CD4-positive, alpha-beta T cell treated with Interleukin-21 for 1 hour (primary cell): ENCODE results near the gene TEX264.

ENCODE experiments used
- DNase-seq: peaks from one replicate; pipeline ENCODE4 v3.0.0-alpha.2; 2020

Gene TEX264

GRCh38 chr3:51676102-51676640 lies 5.1 kb downstream of the TEX264 start:
- DNase-seq: no peak

DNA sequence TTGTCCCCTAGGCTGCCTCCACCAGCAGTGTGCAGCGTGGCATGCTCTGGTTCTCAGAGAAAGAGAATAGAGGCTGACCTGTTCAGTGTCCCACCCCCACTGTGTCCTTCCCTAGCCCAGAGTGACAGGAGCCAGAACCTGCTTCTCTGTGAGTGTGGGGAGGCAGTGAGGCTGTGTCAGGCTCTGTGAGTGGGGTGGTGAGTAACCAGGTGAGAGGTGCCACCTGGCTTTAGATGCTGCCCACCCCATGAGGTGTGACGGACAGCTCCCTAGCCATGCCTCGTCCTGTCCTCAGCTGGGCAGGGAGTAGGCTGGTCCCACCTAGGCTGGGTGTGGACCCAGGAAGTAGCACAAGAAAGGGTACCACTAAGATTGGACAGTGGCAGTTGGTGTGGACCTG lies 6.3 kb downstream of the TEX264 start:
- DNase-seq: no peak

DNA sequence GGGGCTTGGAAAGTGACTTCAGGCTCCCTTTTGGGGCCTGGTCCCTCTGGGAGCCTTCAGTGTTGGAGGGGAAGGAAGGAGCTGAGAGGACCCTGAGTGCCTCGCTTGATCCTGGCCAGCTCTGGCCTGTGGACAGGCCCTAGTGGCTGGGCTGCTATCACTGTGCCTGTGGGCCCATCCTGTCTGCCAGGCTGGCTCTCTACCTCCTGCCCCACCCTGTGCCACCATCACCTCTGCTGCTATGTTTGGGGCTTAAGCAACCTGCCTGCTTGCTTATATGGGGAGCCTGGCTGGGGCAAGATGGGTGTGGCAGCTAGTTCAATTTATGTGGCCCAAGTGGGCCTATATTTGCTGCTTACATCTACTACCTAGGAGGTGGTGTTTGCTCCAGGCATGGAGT lies 7.1 kb downstream of the TEX264 start:
- no peak for DNase-seq

DNA sequence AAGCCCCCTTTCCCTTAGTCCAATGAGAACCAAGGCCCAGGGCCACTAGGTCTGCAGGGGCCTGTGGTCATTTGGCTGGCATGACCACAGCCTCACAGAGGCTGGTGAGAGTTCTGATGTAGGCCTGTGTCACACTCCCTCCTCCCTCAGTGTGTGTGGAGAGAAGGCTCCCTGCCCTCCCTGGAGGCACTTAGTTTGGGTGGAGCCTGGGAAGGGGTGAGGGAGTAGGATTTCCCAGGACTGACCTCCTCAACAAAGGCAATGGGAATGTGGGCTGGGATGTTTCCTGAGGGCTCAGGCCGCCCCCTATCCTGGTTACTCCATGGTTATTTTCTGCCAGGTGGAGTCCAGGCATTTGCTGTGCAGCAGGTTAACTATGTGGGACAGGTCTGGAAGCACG lies 7.6 kb downstream of the TEX264 start:
- DNase-seq: no peak

- DNase-seq: no peak
These were observed 8.3 kb downstream of the TEX264 start for GRCh38 chr3:51679318-51679717.

GRCh38 chr3:51679777-51680176 lies 8.7 kb downstream of the TEX264 start:
- no peak for DNase-seq

- DNase-seq: no peak
These were observed 9.1 kb downstream of the TEX264 start for GRCh38 chr3:51680196-51680595.

- DNase-seq: no peak
These were observed 9.7 kb downstream of the TEX264 start for GRCh38 chr3:51680663-51681230.

DNA sequence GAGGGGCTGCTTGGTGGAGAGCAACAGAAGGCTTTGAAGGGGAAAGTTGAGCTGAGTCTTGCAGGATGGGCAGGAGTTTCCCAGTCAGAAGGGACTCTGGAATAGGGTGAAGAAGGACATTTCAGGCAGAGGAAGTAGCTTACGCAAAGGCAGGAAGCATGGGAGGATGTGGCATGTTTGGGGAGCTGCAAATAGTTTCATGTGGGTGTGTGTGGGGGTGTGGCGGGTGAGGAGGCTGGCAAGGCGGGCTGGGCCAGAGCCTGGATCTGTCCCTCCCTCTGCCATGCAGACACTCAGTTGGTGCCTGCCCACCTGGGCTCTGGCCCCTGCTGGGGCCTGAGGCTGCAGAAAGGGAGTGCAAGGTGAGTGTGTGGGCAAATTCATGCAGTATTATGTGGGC lies 10.4 kb downstream of the TEX264 start:
- peak; percentile 67 for DNase-seq

DNA sequence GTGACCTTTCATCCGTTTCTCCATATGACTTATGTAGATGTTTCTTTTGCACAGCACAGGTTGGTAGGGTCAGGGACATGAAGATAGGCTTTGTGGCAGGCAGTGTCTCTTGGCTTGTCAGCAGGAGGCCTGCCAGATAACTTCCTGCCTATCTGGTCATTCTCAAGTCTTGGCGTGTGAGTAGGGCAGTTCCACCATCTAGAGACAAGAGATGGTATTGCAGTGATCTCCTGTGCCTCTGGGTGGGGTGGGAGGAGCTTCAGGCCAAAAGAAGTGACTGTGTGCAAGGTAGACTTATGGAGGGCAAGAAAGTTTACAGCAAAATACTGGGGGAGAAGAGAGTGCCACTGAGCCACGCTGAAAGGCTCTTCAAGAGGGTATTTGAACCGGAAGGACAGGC lies 11.0 kb downstream of the TEX264 start:
- peak; percentile 90 for DNase-seq

DNA sequence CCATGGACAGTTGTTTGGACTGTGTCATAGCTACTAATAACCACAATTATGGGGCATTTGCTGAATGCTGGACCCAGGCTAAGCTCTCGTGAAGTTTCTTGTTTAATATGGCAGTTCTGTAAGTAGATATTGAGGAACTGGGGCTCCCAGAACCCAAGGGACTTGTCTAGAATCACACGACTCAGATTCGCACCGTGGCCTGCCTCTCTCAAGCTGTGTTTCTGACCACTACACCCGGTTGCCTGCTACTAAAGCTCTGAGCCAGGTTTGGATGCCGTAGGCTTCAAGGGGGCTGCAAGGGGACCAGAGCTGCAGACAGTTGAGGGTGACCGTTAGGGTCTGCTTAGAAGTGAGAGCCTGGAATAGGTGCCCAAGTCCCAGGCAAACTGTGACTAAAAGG lies 11.5 kb downstream of the TEX264 start:
- DNase-seq: no peak

DNA sequence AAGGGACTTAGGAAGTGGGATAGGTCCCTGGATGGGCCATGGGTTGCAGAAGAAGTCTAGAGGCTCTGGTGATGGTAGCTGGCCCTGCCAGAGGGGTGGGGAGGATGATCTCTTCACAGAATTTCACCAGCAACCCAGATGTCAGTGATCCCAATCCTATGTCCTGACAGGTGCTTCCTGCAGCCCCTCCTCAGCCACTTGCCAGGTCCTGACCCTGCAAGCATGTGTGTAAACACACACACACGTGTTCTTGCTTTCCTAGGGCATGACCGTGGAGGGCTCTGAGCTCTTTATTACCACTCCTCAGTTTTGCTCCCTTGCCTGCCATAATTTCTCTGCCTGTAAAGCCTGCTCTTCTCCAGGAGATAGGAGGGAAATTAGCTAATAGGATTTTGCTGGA lies 12.5 kb downstream of the TEX264 start:
- no peak for DNase-seq

DNA sequence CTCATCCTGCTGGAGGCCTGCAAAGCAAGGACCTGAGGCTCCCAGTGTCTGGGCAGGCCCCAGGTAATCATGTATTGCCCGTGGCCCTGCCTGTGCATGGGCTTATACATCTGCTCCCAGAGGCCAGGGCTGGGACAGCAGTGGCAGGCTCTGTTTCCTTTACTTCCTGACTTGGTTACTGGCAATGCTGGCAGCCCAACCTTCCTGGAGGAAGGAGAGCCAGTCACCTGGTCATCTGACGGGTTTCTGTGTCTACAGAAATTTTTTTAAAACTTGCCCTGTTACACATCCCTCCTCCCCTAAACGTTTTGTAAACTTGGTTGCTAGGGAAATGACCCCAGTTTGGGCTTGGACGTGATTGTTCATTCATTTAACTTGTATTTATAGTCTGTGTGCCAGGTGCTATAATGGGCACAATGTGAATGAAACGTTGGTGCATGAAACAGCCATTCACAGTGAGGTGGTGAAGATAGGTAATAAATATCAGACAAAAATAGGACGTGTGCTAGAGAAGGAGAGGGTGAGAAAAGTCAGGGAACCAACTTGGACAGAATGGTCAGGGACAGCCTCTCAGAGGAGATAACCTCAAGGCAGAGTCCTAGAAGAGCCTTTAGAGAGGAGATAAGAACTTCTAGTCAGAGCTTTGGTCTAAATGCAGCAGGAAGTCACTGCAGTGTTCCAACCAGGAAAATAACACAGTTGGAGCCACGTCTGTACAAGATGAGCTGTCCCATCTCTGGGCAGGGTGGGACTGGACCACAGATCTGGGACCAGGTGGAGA lies 14.1 kb downstream of the TEX264 start:
- peak; percentile 47 for DNase-seq

DNA sequence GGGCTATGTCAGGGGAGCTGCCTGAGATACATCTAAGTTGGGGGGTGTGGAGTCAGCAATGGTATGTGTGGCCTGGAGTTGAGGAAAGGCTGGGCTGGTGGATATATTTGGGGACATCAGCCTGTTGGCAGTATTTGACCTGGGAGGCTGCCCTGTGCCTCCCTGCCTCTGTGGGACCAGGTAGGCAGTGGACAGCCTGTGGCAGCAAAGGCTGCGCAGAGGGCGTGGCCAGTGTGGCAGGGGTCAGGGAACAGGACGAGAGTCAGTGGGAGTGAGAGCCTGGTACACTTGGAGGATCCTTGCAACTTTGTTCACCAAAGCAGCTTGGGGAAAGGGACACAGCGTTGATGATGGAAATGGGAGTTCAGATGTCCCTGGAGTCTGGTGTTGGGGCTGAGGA lies 15.0 kb downstream of the TEX264 start:
- DNase-seq: no peak

DNA sequence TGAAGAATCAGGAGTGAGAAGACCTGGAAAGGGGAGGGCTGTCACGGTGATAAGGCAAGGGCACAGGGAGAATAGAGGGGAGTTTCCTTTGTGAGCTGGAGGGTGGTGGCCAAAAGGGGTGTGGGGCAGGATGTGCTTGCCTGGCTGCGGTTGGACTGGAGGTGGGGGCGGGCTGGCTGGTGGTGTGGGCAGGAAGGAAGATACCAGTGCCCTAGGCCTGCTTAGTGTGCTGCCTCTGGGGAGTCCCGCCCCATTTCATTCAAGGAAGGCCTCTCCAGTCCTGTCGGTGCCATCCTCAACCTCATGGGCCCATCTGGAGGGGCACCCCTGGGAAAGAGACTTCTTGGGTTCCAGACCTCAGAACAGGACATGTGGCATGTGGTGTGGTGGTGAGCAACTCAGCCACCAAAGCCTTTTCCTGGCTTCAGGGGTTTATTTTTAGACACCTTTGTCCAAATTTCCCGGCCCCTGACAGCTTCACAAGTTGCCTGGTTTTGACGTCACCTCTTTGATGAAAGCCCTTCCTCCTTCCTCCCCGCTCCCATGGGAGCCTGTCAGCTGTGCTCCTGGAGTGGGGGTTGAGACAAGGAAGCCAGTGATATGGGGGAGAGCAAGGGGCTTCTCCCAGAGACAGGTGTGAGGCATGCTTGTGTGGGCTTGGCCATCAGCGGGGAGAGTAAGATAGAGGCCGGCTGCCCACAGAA lies 15.6 kb downstream of the TEX264 start:
- DNase-seq: peak; percentile 90

- DNase-seq: no peak
These were observed 16.6 kb downstream of the TEX264 start for GRCh38 chr3:51687431-51688205.

DNA sequence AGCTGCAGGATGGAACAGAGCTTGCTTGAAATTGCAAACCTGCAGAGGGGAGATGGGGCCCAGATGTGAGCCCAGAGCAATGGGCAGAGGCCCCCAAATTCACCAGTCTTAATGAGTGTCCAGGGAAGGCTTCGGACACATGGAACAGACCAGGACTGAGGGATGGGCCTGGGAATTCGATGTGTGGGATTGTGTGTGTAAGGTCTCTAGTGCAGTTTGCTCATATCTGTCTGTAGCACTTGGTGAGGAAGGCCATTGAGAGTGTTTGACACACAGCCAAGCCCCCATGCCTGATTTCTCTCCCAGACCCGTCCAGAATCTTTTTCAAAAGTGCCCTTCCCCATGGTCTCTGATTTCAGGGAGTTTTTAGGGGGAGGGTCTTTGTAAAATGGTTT lies 17.2 kb downstream of the TEX264 start:
- no peak for DNase-seq

DNA sequence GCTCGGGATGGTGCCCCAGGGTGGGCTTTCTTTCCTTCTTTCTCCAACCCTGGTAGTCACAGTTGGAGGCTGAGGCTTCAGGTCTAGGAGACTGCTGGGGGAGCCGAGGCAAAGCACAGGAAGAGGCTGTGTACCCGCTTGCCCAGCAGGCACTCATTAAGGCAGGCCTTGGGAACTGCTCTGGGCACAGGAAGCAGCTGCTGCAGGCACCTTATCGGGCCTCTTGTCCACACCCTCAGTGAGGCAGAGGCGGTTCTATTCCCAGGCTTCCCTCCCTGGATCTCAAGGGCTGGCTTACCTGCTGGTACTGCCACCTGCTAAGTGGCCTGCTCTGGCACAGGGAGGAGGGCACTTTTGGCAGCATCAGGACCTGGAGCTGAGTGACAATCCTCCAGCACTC lies 20.0 kb downstream of the TEX264 start:
- DNase-seq: no peak

- DNase-seq: no peak
These were observed 20.9 kb downstream of the TEX264 start for GRCh38 chr3:51691949-51692348.

GRCh38 chr3:51692980-51693395 lies 21.9 kb downstream of the TEX264 start:
- peak; percentile 16 for DNase-seq

GRCh38 chr3:51696954-51697353 lies 25.9 kb downstream of the TEX264 start:
- no peak for DNase-seq

DNA sequence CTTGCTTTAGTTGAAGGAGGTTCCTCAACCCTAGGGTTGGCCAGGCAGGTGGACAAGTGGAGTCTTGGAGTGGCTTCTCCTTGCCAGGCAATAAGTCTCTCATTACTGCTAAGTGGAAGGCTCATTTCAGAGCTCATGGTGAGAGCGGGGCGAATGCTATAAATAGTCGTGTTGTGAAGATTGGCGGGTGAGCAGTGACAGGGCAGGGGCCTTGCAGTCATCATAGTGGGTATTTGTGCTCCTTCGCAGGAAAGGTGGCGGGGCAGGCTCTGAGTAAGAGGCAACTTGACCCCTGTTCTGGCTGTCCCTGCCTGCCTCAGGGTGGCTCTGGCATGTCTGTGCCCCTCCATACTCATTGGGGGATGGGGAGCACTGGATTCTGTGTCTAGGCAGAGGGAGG lies 27.2 kb downstream of the TEX264 start:
- DNase-seq: no peak

- DNase-seq: no peak
These were observed 29.4 kb downstream of the TEX264 start for GRCh38 chr3:51700403-51700802.
